GM03348 (cell line): ENCODE results near the gene TMEM218.

Experiments used
- DNase-seq: peaks from one replicate; pipeline ENCODE4 v3.0.0; 2012; ENCODE audit warnings: low spot score

The TMEM218 gene

GRCh38 chr11:125111343-125112207 is at the start of gene TMEM218:
Gene TMEM218, minus strand, starts transcription at chr11:125111626. Its CDS starts 9,385 bp downstream, at chr11:125102241.
- peak; percentile 99 for DNase-seq

- no peak for DNase-seq
These were observed 46.7 kb upstream of the TMEM218 start for GRCh38 chr11:125157953-125158680.

- DNase-seq = no peak
These were observed 45.8 kb upstream of the TMEM218 start for GRCh38 chr11:125157118-125157733.

GRCh38 chr11:125156346-125157117 is 45.1 kb upstream of the TMEM218 start:
- DNase-seq = no peak

GRCh38 chr11:125155767-125156166 is 44.3 kb upstream of the TMEM218 start:
- no peak for DNase-seq

GRCh38 chr11:125155100-125155444 is 43.6 kb upstream of the TMEM218 start:
- DNase-seq = no peak

- DNase-seq = no peak
These were observed 43.1 kb upstream of the TMEM218 start for GRCh38 chr11:125154378-125155099.

- DNase-seq = no peak
These were observed 42.4 kb upstream of the TMEM218 start for GRCh38 chr11:125153837-125154236.

GRCh38 chr11:125148743-125149142 is 37.3 kb upstream of the TMEM218 start:
- no peak for DNase-seq

- DNase-seq = no peak
These were observed 36.6 kb upstream of the TMEM218 start for GRCh38 chr11:125148011-125148410.

- no peak for DNase-seq
These were observed 35.9 kb upstream of the TMEM218 start for GRCh38 chr11:125147280-125147679.

- DNase-seq = no peak
These were observed 34.8 kb upstream of the TMEM218 start for GRCh38 chr11:125146232-125146631.

- DNase-seq = peak; percentile 86
These were observed 30.5 kb upstream of the TMEM218 start for GRCh38 chr11:125141686-125142535.

- no peak for DNase-seq
These were observed 29.8 kb upstream of the TMEM218 start for GRCh38 chr11:125141178-125141577.

GRCh38 chr11:125140233-125140632 is 28.8 kb upstream of the TMEM218 start:
- DNase-seq = no peak

- DNase-seq = no peak
These were observed 28.4 kb upstream of the TMEM218 start for GRCh38 chr11:125139778-125140177.

- no peak for DNase-seq
These were observed 27.5 kb upstream of the TMEM218 start for GRCh38 chr11:125138966-125139365.

GRCh38 chr11:125136001-125136400 is 24.6 kb upstream of the TMEM218 start:
- no peak for DNase-seq

GRCh38 chr11:125132596-125132995 is 21.2 kb upstream of the TMEM218 start:
- DNase-seq = no peak

- no peak for DNase-seq
These were observed 20.6 kb upstream of the TMEM218 start for GRCh38 chr11:125132071-125132470.
